IMR-90 (cell line): ENCODE data around the gene MGAT4A. TPM values are rescaled to one million over a fixed set of nuclear protein-coding genes. Genes with fewer than 3 reads are reported as not detected.

ENCODE experiments used
- ATAC-seq: fragments of 200-7000 bp; cut with Tn5 transposase; 2 replicates; pipeline ENCODE4 v1.9.1; 2020; ENCODE audit warnings: low read depth, mild to moderate bottlenecking, moderate library complexity
- BruUV-seq: library from RNA; stranded (reverse); fragments of 400-500 nt; replicated peaks from 2 replicates; lab custom pipeline; 2021; lab: Mats Ljungman, UMichigan
- CTCF ChIA-PET: fragments of 300-600 bp; formaldehyde crosslinking; extraction: SDS; loops from one replicate; lab custom pipeline; 2021; ENCODE audit warnings: antibody characterized with exemption; lab: Yijun Ruan, JAX
- POLR2A ChIA-PET: fragments of 300-600 bp; sonication (Branson Sonifier 250); formaldehyde crosslinking; loops from one replicate; lab custom pipeline; 2022; ENCODE audit warnings: antibody characterized with exemption; ENCODE audit not compliant: unreplicated experiment; lab: Charles Lee
- DNase-seq: peaks from one replicate; pipeline ENCODE4 v3.0.0; 2013
- H2AFZ ChIP-seq: replicated peaks from 2 replicates; pipeline ENCODE3; 2013; ENCODE audit warnings: low read length, mild to moderate bottlenecking; ENCODE audit not compliant: poor library complexity
- H2AK5ac ChIP-seq: 2 replicates; pipeline ENCODE4 v1.6.1; 2013; ENCODE audit warnings: low read depth, low read length, inconsistent platforms
- H2AK9ac ChIP-seq: replicated peaks from 2 replicates; pipeline ENCODE3; 2013; ENCODE audit warnings: mild to moderate bottlenecking, low read depth, low read length, moderate library complexity; ENCODE audit not compliant: poor library complexity
- H2BK120ac ChIP-seq: 2 replicates; pipeline ENCODE4 v1.6.1; 2013; ENCODE audit warnings: low read depth, low read length, inconsistent platforms
- H2BK15ac ChIP-seq: 3 replicates; pipeline ENCODE4 v1.6.1; 2013; ENCODE audit warnings: low read depth, low read length, inconsistent platforms
- H2BK20ac ChIP-seq: 2 replicates; pipeline ENCODE4 v1.6.1; 2013; ENCODE audit warnings: low read depth, mild to moderate bottlenecking, inconsistent platforms, low read length, moderate library complexity
- H2BK5ac ChIP-seq: 2 replicates; pipeline ENCODE4 v1.6.1; 2013; ENCODE audit warnings: mild to moderate bottlenecking, low read depth, low read length, inconsistent platforms; ENCODE audit not compliant: poor library complexity, severe bottlenecking
- H3K14ac ChIP-seq: replicated peaks from 2 replicates; pipeline ENCODE4 v1.6.1; 2013; ENCODE audit warnings: low read depth, low read length, inconsistent platforms
- H3K18ac ChIP-seq: 2 replicates; pipeline ENCODE4 v1.6.1; 2013; ENCODE audit warnings: low read depth, low read length, control low read depth
- H3K23ac ChIP-seq: 2 replicates; pipeline ENCODE4 v1.6.1; 2013; ENCODE audit warnings: low read depth, low read length, inconsistent platforms
- H3K27ac ChIP-seq: 2 replicates; pipeline ENCODE4 v1.5.1; 2013; ENCODE audit warnings: mild to moderate bottlenecking, control low read depth, low read length; ENCODE audit not compliant: insufficient read depth
- H3K27me3 ChIP-seq: 2 replicates; pipeline ENCODE4 v1.6.1; 2013; ENCODE audit warnings: low read length; ENCODE audit not compliant: control insufficient read depth, insufficient read depth
- H3K36me3 ChIP-seq: 2 replicates; pipeline ENCODE4 v1.6.1; 2013; ENCODE audit warnings: low read length, mixed read lengths; ENCODE audit not compliant: control insufficient read depth, insufficient read depth
- H3K4ac ChIP-seq: 2 replicates; pipeline ENCODE4 v1.6.1; 2013; ENCODE audit warnings: low read depth, low read length, inconsistent platforms
- H3K4me1 ChIP-seq: 2 replicates; pipeline ENCODE4 v1.6.1; 2013; ENCODE audit warnings: low read length, mixed read lengths; ENCODE audit not compliant: control insufficient read depth, insufficient read depth
- H3K4me2 ChIP-seq: 2 replicates; pipeline ENCODE4 v1.6.1; 2013; ENCODE audit warnings: low read depth, mild to moderate bottlenecking, control low read depth, low read length, moderate library complexity
- H3K4me3 ChIP-seq: 2 replicates; pipeline ENCODE4 v1.5.1; 2013; ENCODE audit warnings: low read depth, mild to moderate bottlenecking, control low read depth, low read length, moderate library complexity; ENCODE audit not compliant: insufficient read depth
- H3K56ac ChIP-seq: 2 replicates; pipeline ENCODE4 v1.6.1; 2013; ENCODE audit warnings: low read length, inconsistent platforms; ENCODE audit not compliant: insufficient read depth; ENCODE audit errors: extremely low read depth
- H3K79me1 ChIP-seq, 2 experiments: 2 replicates each; pipeline ENCODE4 v1.6.1; 2013; ENCODE audit warnings: low read length in 2 of 2, inconsistent platforms in 1 of 2, low read depth in 1 of 2
- H3K9ac ChIP-seq: 2 replicates; pipeline ENCODE4 v1.6.1; 2013; ENCODE audit warnings: low read depth, low read length, control low read depth
- H3K9me1 ChIP-seq: 2 replicates; pipeline ENCODE4 v1.6.1; 2013; ENCODE audit warnings: low read length, inconsistent platforms; ENCODE audit not compliant: insufficient read depth
- H3K9me3 ChIP-seq: 2 replicates; pipeline ENCODE4 v1.6.1; 2013; ENCODE audit warnings: low read length; ENCODE audit not compliant: control insufficient read depth, insufficient read depth
- H4K20me1 ChIP-seq: 2 replicates; pipeline ENCODE4 v1.6.1; 2013; ENCODE audit warnings: low read length, inconsistent platforms; ENCODE audit not compliant: insufficient read depth
- H4K5ac ChIP-seq: 2 replicates; pipeline ENCODE4 v1.6.1; 2013; ENCODE audit warnings: mild to moderate bottlenecking, low read depth, low read length, control low read depth
- H4K8ac ChIP-seq, 2 experiments: 2 replicates each; pipeline ENCODE4 v1.6.1; 2013; ENCODE audit warnings: low read depth in 2 of 2, low read length in 2 of 2, control low read depth in 1 of 2, inconsistent platforms in 1 of 2
- H4K91ac ChIP-seq: 2 replicates; pipeline ENCODE4 v1.6.1; 2013; ENCODE audit warnings: low read depth, low read length, inconsistent platforms; ENCODE audit not compliant: insufficient read depth
- CEBPB ChIP-seq: IDR thresholded peaks from 2 replicates; pipeline ENCODE4 v1.6.1; 2012; ENCODE audit warnings: low read depth, low read length, improper control_type of control experiment
- CTCF ChIP-seq: conservative IDR thresholded peaks from 2 replicates; pipeline ENCODE4 v1.5.1; 2012; ENCODE audit warnings: mild to moderate bottlenecking, low read depth, low read length, improper control_type of control experiment
- ELK1 ChIP-seq: fragments of 150-350 bp; IDR thresholded peaks from 2 replicates; pipeline ENCODE4 v1.6.1; 2016; ENCODE audit warnings: low read depth, mild to moderate bottlenecking, low read length, moderate library complexity, borderline replicate concordance
- MAFK ChIP-seq: IDR thresholded peaks from 2 replicates; pipeline ENCODE4 v1.6.1; 2012; ENCODE audit warnings: low read depth, low read length, improper control_type of control experiment
- MXI1 ChIP-seq: IDR thresholded peaks from 2 replicates; pipeline ENCODE4 v1.6.1; 2012; ENCODE audit warnings: low read depth, mild to moderate bottlenecking, low read length, moderate library complexity, borderline replicate concordance
- NFE2L2 ChIP-seq: fragments of 150-350 bp; IDR thresholded peaks from 2 replicates; pipeline ENCODE4 v1.6.1; 2016; ENCODE audit warnings: low read depth, mild to moderate bottlenecking, low read length
- POLR2A ChIP-seq: IDR thresholded peaks from 2 replicates; pipeline ENCODE4 v1.6.1; 2012; ENCODE audit warnings: mild to moderate bottlenecking, low read depth, low read length
- RAD21 ChIP-seq: IDR thresholded peaks from 2 replicates; pipeline ENCODE4 v1.6.1; 2012; ENCODE audit warnings: low read length, improper control_type of control experiment
- RCOR1 ChIP-seq: IDR thresholded peaks from 2 replicates; pipeline ENCODE4 v1.6.1; 2012; ENCODE audit warnings: mild to moderate bottlenecking, low read length, improper control_type of control experiment; ENCODE audit not compliant: insufficient replicate concordance
- RFX5 ChIP-seq: IDR thresholded peaks from 2 replicates; pipeline ENCODE4 v1.8.0; 2012; ENCODE audit warnings: low read depth, mild to moderate bottlenecking, low read length, moderate library complexity
- SMC3 ChIP-seq: fragments of 150-350 bp; IDR thresholded peaks from 2 replicates; pipeline ENCODE4 v1.6.1; 2016; ENCODE audit warnings: low read depth, mild to moderate bottlenecking, antibody characterized with exemption, low read length, moderate library complexity
- USF2 ChIP-seq: fragments of 150-350 bp; IDR thresholded peaks from 2 replicates; pipeline ENCODE4 v1.6.1; 2017; ENCODE audit warnings: mild to moderate bottlenecking, antibody characterized with exemption, low read length, low read depth
- WGBS, 2 experiments: methylation state at CpG; one replicate each; pipeline versions ENCODE4 v1.1.5 to v1.1.7; 2013; ENCODE audit warnings: missing lambda C conversion rate in 2 of 2; ENCODE audit not compliant: insufficient read length in 1 of 2; ENCODE audit errors: extremely low coverage in 2 of 2; 5-methylcytosine and 5-hydroxymethylcytosine counted together
- dilution Hi-C: fragments of 300-500 bp; cut with HindIII; formaldehyde crosslinking; loops from one replicate; pipeline ENCODE4 v1.14.3; 2018; ENCODE audit warnings: low sequenced_read_pairs; ENCODE audit not compliant: unreplicated experiment
- in situ Hi-C: fragments of 300-500 bp; cut with MboI; formaldehyde crosslinking; loops from 3 replicates; pipeline ENCODE4 v1.14.3; 2019; ENCODE audit warnings: low sequenced_read_pairs, inconsistent platforms, mixed read lengths
- intact Hi-C: fragments of 100-400 bp; cut with micrococcal nuclease; formaldehyde crosslinking; loops from 2 replicates; pipeline ENCODE4 v1.10.0; 2022
- polyA plus RNA-seq, 3 experiments: library from polyadenylated mRNA; depleted of rRNA; stranded (reverse); fragments of >200 nt; gene quantifications; 2 replicates each; pipeline ENCODE4 v1.2.3, GENCODE V29; 2012; ENCODE audit warnings: low replicate concordance in 1 of 3
- total RNA-seq: library from RNA; depleted of rRNA; stranded (reverse); fragments of >200 nt; gene quantifications from 2 replicates; pipeline ENCODE4 v1.2.3, GENCODE V29; 2012

The MGAT4A gene
- total and polyA plus RNA-seq, 2 of the 4 experiments (the other 2 are of a cell fraction) = under 0.01 TPM; not detected in 1

GRCh38 chr2:98777076-98777475, 46.1 kb upstream of the MGAT4A start:
- no peak for ATAC-seq
- no peaks in the 10 kb centered on the region for H3K36me3 ChIP-seq
- no peak overlapping the region for H2AK5ac ChIP-seq
- no peak overlapping the region for H2BK15ac ChIP-seq
- no peaks in the 10 kb centered on the region for H4K20me1 ChIP-seq
- in situ Hi-C loops (no loop called here), intact Hi-C loops (no loop called here), dilution Hi-C loops (no loop called here)
- no peak for DNase-seq
- no peak overlapping the region for H2AK9ac ChIP-seq
- H4K91ac ChIP-seq = no peak overlapping the region
- H2AFZ ChIP-seq = no peak overlapping the region
- H3K18ac ChIP-seq = no peak overlapping the region
- no peak overlapping the region for H3K56ac ChIP-seq
- POLR2A ChIA-PET = no interaction called here
- no peak overlapping the region for H4K5ac ChIP-seq
- H3K4me3 ChIP-seq = no peak overlapping the region
- peaks cover 11% of the 10 kb centered on the region; the same call in 1 of the 2 replicates for H3K27me3 ChIP-seq
- CTCF ChIA-PET = interaction anchor here (0.5 kb wide), 1 partner anchor 175 kb away, joined by 3 read pairs; no protein-coding TSS in a partner anchor
- no peak overlapping the region for H2BK5ac ChIP-seq
- no peaks in the 10 kb centered on the region for H3K4me1 ChIP-seq
- no TSS peak for BruUV-seq
- no CpG with 5 or more reads among the region's 6 CpGs for WGBS, 2 experiments
- H2BK20ac ChIP-seq = no peak overlapping the region
- H3K9ac ChIP-seq = no peak overlapping the region
- no peak overlapping the region for H2BK120ac ChIP-seq
- H3K79me1 ChIP-seq = no peaks in the 10 kb centered on the region
- no peak overlapping the region for H3K4ac ChIP-seq
- H3K14ac ChIP-seq = no peak overlapping the region
- no peaks in the 10 kb centered on the region for H3K9me1 ChIP-seq
- no peak for TF ChIP-seq POLR2A
- no peak for TF ChIP-seq SMC3
- no peak for TF ChIP-seq MAFK
- no peak for TF ChIP-seq ELK1
- TF ChIP-seq NFE2L2 = no peak
- no peak for TF ChIP-seq RCOR1
- no peak for TF ChIP-seq CEBPB
- no peak for TF ChIP-seq CTCF
- TF ChIP-seq RAD21 = no peak
- no peak for TF ChIP-seq RFX5
- no peak for TF ChIP-seq USF2
- TF ChIP-seq MXI1 = no peak
- no peak overlapping the region for H3K4me2 ChIP-seq
- H4K8ac ChIP-seq = no peak overlapping the region
- no peaks in the 10 kb centered on the region for H3K9me3 ChIP-seq
- H3K27ac ChIP-seq = no peak overlapping the region
- no peak overlapping the region for H3K23ac ChIP-seq
